IPS DF 19.7 (cell line): ENCODE results near the gene BTG2.
A peak's percentile ranks its signal among the peaks of the same experiment; 100 is the strongest.

Source experiments
- DNase-seq: peaks from one replicate; pipeline ENCODE4 v3.0.0-alpha.2; 2013; ENCODE audit warnings: low read depth, low spot score

BTG2 gene

DNA sequence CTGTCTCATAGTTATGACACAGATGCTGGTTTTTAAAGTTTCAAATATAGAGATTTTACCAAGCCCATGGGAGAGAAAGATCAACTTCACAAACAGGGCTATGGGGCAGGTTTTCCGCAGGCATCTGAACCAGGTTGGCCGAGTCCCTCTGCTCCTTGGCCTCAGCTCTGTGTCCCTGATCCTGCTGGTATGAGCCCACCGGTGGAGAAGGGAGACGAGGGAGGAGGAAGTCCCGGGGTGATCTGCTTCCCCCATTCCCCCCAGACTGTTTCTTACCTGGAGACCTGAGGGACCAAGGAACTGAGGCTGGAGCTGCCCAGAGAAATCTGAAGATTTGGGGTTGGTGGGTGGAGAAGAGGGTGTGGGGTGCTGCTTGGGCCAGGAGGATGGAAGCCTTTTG is 28.9 kb upstream of the BTG2 start:
- no peak for DNase-seq

DNA sequence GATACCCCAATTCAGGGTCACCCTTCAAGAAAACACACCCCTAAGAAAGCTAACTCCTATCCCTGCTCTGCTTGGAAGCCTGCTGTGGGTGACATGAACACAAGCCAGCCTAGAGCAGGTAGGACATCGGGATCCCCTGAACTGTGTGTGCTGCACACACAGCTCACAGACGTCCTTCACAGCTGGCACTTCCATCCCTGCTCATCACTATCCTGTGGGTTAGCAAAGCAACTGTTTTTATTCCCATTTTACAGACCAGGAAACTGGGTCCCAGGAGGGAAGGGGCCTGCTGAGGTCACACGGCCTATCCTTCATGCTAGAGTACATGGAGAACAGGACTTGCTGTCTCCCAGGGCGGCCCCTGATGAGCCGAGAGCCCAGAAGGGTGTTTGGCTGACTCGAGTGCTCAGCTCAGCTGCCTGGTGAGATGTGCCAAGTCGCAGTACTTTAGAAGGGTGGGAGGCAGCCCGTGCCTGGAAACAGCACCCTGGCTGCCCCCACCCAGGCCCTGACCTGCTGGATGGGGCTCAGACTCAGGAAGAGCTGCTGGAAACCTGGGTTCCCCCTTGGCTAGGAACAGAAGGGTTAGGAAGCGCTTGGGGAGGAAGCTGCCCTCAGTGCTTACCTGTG is 28.3 kb upstream of the BTG2 start:
- no peak for DNase-seq

DNA sequence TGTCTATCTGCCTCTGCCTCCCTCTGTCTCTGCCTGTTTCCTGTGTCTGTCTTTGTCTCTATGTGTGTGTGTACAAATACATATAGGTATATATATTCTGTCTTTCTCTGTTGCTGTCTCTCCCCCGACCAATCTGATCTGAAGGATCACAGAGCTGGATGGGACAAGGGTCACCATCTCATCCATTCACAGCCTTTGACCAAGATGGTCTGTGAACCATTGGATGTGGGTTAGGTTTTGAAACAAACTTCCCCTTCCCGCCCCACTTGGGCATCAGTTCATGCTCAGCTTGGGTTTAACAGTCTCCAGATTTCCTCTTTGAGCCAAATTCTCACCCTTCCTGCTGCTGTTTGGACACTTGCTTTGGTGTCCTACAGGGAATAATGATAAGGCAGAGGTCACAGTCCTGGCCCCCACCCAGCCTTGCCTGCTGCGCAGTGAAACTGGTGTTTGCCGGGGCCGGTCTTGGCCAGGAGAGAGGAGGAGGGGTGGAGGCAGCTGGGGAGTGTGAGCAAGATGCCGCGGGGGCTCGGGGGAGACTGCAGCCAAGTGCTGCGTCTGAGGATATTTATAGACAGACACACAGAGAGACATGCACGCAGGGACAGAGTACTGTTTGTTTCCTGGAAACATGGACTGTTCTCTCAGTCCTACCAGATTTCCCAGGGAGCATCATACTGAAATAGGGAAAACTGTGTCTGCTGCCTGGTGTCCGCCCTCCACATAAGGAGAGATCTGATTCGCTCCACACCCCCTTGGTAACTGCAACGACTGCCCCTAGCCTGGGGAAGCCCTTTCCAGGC is 27.0 kb upstream of the BTG2 start:
- no peak for DNase-seq

DNA sequence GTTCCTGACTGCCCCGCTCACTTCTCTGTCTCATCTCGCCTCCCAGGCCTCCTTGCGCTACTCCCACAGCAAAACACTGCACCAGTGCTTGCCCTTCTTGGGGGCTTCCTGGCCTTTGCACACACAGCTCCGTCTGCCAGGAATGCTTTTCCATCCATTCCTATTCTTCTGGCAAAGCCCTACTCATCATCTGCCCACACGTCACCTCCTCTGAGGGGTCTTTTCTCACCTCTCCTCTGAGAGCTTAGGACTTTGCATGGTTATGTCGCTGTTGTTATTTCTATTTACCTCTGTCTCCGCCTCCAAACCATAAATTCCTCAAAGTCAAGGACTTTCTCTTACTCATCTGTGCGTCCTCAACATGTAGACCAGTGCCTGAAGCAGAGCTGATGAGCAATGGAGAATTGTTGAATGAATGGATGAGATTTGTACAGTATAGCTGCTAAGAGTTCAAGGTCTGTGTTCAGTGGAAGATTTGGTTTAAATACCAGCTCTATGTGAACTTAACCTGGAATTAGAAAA is 26.4 kb upstream of the BTG2 start:
- DNase-seq: no peak

DNA sequence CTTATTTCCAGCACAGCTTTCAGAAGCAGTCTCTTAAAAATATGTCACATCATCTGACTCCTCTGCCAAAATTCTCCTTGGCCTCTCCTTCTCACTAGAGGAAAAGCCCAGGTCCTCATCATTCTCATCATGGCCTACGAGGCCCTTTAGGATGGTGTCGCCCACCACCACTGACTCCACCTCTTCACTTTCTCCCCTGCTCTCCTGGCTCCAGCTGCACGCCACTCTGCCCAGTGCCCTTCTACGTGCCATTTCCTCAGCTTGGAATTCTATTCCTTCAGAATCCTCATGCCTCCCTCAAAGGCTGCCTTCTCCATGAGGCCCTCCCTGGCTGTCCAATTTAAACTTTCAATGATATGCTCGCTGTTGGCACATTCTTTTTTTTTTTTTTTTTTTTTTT is 25.3 kb upstream of the BTG2 start:
- DNase-seq: no peak

DNA sequence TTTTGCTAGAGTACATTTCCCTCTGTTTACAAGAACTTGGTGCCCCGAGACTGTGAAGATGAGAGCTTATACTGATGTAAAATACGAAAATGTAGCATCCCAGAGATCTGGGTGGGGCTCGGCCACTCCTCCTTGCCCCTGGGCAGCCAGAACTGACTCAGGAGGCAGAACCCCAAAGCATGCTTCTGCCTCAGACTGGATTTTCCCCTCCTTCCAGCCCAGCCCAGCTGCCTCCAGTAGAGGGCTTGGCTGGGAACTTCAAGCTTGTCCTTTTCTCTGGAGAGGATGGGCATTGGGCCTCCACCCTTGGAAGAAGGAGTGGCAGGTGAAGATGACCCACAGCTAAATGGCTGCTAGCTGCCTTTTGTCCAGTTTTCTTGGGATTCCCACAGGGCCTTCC is 24.3 kb upstream of the BTG2 start:
- DNase-seq: no peak

DNA sequence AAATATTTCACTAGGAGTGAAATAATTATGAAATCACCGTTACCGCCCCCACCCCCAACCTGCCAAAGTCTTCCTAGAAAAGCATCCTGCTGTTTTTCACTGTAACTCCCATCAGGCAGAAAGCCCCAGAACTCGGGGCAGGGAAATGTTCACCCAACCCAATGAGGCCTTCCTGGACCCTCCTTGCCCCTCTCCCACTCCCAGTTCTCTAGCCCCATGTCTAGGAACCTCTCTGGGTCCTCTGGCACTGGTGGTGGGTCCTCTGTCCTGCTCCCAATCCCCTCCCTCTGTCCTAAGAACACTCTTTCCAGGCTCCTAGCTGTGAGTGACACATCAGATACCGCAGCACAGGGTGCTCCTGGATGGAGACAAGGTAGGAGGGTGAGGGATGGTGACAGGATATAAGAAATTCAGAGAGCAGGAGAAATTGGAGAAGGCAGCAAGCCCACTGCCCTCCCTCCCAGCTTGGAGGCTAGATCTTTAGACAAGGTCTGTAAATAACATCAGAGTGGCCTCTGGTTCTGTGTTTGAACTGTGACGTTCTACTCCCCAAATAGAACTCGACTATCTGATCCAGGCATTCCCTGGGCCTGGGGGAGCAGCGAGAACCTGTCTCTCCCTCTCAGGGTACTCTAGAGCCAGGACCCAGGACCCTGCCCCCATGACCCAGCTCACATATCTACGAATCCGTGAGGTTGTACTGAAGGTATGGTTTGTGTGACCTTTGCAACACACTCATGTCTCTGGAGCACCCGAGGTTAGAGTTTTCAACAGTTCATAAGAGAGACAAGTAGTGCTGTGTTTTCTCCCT is 23.3 kb upstream of the BTG2 start:
- no peak for DNase-seq

DNA sequence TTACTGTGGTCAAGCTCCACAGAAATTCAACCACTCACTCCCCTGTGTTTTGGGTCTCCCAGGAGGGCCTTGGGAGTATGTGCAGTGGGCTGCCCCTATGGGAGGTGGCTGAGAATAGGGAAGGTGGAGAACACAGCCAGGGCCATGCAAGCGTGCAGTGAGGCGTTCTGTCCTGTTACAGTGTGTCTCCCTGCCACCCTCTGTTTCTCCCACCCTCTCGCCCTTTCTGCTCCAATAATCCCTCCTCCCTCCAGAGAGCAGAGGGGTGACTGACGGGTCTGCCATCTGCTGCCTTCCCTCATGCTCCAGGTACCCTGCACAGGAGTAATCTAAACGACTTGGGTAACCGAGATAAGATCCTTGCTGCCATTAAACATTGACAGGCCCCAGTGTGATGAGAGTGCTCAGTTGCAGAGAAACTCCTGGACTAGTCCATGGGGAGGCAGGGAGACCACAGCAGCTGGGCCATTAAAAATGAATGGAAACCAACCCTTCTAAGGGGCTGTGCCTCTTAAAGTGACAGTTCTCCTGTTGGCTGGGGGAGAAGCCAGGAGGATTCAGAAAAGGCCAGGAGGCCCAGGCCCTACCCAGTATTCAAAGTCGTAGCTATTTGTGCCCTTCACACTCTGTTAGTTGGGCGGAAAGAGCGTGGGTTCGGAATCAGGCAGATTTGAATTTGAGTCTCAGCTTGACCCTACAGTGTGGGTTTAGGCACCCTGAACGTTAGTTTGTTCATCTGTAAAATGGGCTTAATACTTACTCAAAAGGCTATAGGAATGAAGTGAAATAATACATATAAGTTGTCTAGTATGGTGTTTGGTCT is 22.4 kb upstream of the BTG2 start:
- DNase-seq: no peak

DNA sequence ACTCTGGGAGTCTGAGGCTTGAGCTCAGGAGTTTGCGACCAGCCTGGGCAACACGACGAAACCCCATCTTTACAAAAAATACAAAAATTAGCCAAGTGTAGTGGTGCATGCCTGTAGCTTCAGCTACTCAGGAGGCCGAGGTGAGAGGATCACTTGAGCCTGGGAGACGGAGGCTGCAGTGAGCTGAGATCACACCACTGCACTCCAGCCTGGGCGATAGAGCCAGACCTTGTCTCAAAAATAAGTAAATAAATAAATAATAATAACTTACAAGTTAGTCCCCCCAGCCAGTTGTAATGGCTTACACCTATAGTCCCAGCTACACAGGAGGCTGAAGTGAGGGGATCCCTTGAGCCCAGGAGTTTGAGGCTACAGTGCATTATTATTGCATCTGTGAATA is 21.7 kb upstream of the BTG2 start:
- DNase-seq: no peak

DNA sequence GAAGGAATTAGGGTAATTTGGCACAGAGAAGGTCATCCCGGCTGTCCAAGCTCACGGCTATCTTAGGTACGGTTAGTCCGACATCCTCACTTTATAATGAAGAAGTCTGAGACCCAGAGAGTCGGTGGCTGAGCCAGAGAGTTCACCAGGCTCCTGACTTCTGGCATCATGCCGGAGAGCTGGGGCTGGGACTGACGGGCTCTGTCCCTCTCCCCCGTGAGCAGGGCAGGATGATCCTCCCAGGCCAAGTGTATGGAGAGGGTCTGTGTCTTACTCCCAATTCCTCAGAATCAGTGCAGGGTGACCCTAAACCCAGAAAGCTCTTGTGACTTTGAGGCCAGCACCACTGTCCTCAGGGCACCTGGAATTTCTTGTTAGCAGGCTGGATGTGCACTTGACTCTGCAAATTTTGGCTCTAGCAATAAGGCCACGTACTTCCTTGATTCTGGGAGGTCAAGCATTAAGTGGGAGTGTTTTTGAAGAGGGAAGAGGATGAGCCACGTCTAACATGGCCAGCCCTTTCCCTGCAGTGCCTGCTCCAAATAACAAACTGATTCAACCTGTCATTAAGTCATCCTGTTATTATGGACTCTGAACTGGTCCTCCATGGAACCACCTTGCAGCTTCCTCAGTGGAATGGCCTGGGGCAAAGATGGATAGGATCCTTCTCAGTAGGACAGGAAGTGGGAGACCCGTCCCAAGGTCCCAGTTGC is 20.8 kb upstream of the BTG2 start:
- DNase-seq: no peak

DNA sequence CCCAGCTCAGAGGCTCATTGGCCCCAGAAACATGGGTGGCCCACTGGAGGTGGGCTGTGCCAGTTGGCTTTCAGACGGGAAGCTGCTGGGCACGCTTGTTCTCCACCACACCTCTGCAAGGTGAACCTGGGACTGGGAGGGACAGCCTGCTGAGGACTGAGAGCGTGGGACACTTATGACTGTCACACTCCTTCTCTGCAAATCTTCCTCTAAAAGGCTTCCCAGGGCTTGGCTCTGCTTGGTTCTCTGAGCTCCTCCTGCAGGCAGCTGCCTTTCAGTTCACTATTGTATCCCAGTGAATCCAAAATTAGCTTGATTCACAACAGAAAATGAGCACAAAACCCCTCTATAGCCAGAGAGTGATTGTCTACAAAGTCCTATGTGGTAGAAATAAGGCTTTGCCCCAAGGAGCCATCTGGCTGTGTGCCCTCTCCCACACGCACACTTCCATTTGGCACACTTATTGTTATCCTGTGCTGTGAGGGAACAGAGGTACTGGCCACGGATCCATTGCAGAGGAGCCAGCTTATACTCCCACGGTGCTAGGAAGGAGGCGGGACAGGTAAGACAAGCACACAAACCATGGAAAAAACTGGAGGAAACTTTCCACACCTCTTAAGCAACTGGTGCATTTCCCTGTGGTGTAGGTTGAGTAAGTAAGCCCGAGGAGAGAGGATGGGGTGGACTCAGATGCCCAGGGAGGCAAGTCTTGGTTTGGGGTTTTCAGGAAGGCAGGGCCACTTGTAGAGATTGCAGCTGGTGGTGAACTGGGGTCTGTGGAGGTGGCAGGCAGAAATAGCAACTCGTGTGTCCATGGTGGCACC is 18.9 kb upstream of the BTG2 start:
- no peak for DNase-seq

DNA sequence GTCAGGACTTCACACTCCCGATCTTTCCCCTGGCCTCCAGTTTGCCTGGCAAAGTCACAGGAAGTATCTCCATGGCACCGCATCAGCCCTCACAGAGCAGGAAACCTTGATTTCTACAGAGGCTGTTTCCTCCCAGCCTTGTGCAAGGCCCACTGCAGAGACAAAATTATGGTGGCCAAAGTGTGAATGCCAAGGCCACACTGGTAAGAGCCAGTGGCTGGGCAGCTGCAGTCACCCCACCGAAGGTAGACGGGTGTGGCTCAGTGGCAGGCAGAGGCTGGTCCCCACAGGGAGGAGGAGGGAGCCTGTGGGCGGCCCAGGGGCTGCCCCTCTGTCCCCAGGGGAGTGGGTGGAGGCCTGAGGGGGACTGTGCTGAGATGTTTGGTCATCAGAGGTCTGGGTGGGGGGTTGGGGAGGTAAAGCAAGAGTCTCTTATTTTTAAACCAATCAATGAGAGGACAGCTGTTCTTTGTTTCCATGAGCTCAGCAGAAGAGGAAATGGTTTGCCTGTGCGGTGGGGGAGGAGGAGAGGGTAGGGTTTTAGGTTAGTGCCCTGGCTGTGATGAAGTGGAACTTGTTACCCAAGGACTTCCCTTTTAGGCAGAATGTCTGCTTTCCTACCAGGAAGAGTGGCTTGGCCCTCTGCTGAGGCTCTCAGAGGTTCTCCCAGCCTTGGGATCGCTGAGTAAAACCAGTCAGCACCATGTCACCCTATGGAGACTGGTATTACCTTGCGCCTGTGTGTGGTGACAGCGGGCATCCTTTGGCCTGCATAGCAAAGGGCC is 18.0 kb upstream of the BTG2 start:
- DNase-seq: no peak

DNA sequence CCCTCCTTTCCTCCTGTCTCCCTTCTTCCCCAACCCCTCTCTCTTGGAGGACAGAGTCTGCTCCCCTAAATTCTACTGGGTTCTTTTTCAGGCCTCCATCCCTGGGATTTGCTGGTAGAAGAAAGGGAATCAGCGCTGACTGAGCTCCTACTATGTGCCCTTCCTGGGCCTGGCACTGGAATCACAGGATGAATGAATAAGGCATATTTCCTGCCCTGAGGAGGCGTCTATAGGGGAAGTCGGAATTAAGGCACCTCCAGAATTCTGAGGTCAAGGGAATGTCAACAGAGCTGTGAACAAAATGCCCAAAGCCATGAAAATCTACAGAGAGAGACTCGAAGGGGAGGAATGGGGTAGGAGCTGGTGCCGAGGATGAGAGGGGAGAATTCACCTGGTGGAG is 17.4 kb upstream of the BTG2 start:
- DNase-seq: no peak

DNA sequence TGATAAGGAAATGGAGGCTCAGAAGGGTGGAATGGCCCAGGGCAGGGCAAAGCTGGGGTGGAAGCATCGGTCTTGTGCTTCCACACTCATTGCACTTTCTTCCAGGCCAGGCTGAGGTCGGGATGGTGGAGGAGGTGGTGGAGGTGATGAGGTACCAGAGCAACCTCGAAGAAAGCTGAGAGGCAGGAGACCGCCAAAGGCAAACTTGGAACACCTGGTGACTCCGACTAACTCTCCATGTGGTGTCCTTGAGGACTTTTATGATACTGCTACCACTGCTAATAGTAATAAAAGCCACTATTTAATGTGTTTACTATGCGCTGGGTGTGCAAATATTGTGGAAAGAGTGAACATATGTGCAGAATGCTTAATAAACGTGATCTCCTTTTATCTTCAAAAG is 16.9 kb upstream of the BTG2 start:
- DNase-seq: no peak

DNA sequence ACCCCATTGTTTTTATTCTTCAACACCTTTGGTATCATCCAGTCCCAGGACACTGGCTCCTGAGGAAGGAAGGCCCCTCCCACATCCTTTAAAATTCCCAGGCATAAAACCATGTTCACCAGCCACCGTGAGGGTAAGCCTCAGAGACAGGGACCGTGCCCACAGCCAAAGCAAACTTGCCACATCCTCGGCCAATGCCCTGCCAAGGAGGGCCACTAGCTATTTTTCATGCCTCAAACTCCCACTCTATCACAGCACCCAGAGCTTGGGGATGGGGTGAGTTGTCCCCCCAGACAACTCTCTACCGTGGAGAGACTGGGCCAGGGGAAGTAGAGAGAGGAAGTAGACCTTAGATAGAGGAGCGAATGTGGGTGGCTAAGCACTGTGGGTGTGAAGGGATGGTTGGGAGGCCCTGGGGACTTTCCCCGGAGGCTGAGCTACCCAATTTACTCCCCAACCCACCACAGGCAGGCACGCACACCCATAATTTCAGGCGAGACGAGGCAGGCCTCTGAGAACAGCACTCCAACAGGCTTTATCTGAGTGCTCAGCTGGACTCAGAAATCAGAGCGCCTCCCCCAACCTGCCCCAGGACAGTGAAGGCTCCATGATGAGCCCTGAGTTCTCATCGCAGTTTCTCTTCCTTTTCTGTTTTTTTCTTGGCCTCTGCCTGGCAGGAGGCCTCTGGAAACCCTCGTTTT is 15.9 kb upstream of the BTG2 start:
- no peak for DNase-seq

DNA sequence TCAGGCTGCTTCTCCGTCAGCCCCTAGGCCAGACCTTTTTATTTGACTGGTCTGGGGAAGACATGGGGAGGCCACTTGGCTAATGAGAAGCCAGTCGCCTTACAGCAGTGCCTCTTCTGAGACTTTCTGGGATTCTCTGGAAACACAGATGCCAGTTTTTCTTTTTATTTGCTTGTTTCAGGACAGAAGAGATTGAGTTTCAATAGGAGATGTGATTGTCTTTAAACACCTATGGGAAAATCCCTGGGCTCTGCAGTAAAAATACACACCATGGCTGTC is 15.4 kb upstream of the BTG2 start:
- DNase-seq: no peak

DNA sequence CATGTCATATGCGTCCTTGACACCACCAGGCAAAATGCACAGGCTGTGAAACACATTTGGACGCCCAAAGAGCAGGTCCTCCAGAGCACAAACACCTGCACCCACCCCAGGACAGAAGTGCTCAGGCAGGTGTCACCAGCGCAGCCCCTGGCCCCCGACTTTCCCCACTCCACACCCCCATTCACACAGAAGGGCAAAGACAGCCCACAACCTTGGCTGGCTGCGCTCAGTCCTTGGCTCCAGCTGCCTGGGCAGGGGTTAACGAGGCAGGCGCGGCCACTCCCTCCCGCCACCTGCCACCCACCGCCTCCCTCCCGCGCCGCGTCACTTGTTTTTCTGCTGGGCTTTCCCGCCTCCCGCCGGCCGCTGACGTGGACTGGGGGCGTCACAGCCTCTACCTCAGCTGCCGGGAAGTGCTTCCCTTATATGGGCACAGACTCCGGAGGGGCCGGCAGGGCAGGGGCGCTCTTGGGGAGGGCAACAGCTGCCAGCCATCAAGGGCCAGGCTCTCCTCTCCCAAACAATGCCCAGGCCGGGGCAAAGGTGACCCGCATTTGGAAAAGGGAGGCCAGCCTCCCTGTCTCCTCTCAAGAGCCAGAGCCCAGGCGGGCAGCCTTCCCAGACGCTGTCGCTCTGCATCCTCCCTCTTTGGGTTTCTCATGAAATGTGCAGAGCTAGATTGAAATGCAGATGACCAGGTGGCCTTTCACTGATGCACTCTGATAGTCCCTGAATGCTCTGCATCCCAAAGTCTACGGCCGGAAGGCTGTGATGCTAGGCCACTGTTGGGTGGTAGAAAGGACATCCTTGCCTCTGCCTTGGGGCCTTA is 14.8 kb upstream of the BTG2 start:
- DNase-seq: peak; percentile 50
